K562 (cell line): ENCODE measurements around the gene DCAKD. TPM values are rescaled to one million over a fixed set of nuclear protein-coding genes. Genes with fewer than 3 reads are reported as not detected.

ENCODE experiments used
- ATAC-seq: fragments of 200-7000 bp; cut with Tn5 transposase; 3 replicates; pipeline ENCODE4 v1.9.1; 2020; ENCODE audit warnings: moderate library complexity
- BruUV-seq: library from RNA; stranded (reverse); fragments of 400-500 nt; replicated peaks from 2 replicates; lab custom pipeline; 2021; lab: Mats Ljungman, UMichigan
- CTCF ChIA-PET: fragments of 300-600 bp; formaldehyde crosslinking; extraction: SDS; loops from one replicate; lab custom pipeline; 2021; ENCODE audit warnings: low intra/inter-chr PET ratio; lab: Yijun Ruan, JAX
- POLR2A ChIA-PET: fragments of 300-600, 350-650 bp; sonication (Branson Sonifier 250); formaldehyde crosslinking; extraction: SDS; loops from one replicate; lab custom pipeline; 2021; ENCODE audit warnings: antibody characterized with exemption, inconsistent platforms; lab: Yijun Ruan, JAX
- DNase-seq, 4 experiments: peaks; one replicate each; pipeline versions ENCODE4 v3.0.0 to v3.0.0-alpha.2; 2011 to 2018; ENCODE audit warnings: low spot score in 3 of 4, mixed read lengths in 3 of 4; ENCODE audit errors: extremely low read depth in 1 of 4
- FAIRE-seq: peaks from 2 replicates; lab custom pipeline; 2011; peaks lifted over from hg19 to GRCh38; lab: Jason Lieb, UNC
- H2AFZ ChIP-seq: 2 replicates; pipeline ENCODE4 v1.6.0; 2011; ENCODE audit warnings: low read depth, low read length, control low read depth, inconsistent platforms
- H3K27ac ChIP-seq: fragments of 200-600 bp; 3 replicates; pipeline ENCODE4 v1.8.0; 2011; ENCODE audit warnings: low read depth, mild to moderate bottlenecking, control low read depth, inconsistent platforms, low read length, moderate library complexity, mixed read lengths; ENCODE audit errors: extremely low read depth
- H3K27me3 ChIP-seq, 2 experiments: fragments of 300-600 bp in 1 of 2; 2 replicates in 1 of 2; 3 replicates in 1 of 2; pipeline versions ENCODE4 v1.6.0 to v1.8.0; 2011; ENCODE audit warnings: inconsistent platforms in 2 of 2, low read length in 2 of 2, mild to moderate bottlenecking in 1 of 2, mixed read lengths in 1 of 2, moderate library complexity in 1 of 2; ENCODE audit not compliant: control insufficient read depth in 2 of 2, insufficient read depth in 2 of 2
- H3K36me3 ChIP-seq: fragments of 300-600 bp; 3 replicates; pipeline ENCODE4 v1.8.0; 2011; ENCODE audit warnings: mild to moderate bottlenecking, low read length, inconsistent platforms; ENCODE audit not compliant: control insufficient read depth, insufficient read depth
- H3K4me1 ChIP-seq, 2 experiments: fragments of 200-600 bp in 1 of 2; replicated peaks in 1 of 2; 2 replicates in 1 of 2; 3 replicates in 1 of 2; pipeline versions ENCODE4 v1.5.1 to v1.8.0; 2011; ENCODE audit warnings: inconsistent platforms in 2 of 2, low read length in 2 of 2, mild to moderate bottlenecking in 1 of 2, mixed read lengths in 1 of 2, moderate library complexity in 1 of 2; ENCODE audit not compliant: control insufficient read depth in 2 of 2, insufficient read depth in 2 of 2
- H3K4me2 ChIP-seq: 2 replicates; pipeline ENCODE4 v1.6.1; 2011; ENCODE audit warnings: low read length, control low read depth, inconsistent platforms, mixed read lengths; ENCODE audit not compliant: insufficient read depth
- H3K4me3 ChIP-seq: fragments of 200-600 bp; sonication (generic), shearing (Covaris generic); 2 replicates; pipeline ENCODE4 v1.5.1; 2016; ENCODE audit warnings: control low read depth, inconsistent platforms
- H3K79me2 ChIP-seq: fragments of 200-600 bp; 3 replicates; pipeline ENCODE4 v1.8.0; 2011; ENCODE audit warnings: low read length, inconsistent platforms; ENCODE audit not compliant: control insufficient read depth, insufficient read depth
- H3K9ac ChIP-seq, 2 experiments: 2 replicates each; pipeline versions ENCODE4 v1.6.0 to v1.6.1; 2011; ENCODE audit warnings: low read depth in 2 of 2, low read length in 2 of 2, control low read depth in 1 of 2, inconsistent platforms in 1 of 2, mild to moderate bottlenecking in 1 of 2, mixed read lengths in 1 of 2; ENCODE audit not compliant: insufficient read depth in 1 of 2
- H3K9me1 ChIP-seq: one replicate; pipeline ENCODE4 v1.6.0; 2011; ENCODE audit warnings: inconsistent platforms, mild to moderate bottlenecking, low read length, moderate library complexity; ENCODE audit not compliant: control insufficient read depth, insufficient read depth
- H3K9me3 ChIP-seq: replicated peaks from 2 replicates; pipeline ENCODE4 v1.5.1; 2011; ENCODE audit warnings: low read depth, low read length, inconsistent platforms; ENCODE audit not compliant: control insufficient read depth, insufficient read depth
- H4K20me1 ChIP-seq: replicated peaks from 2 replicates; pipeline ENCODE4 v1.6.1; 2011; ENCODE audit warnings: low read length, inconsistent platforms, mixed read lengths; ENCODE audit not compliant: control insufficient read depth, insufficient read depth
- CUX1 ChIP-seq: fragments of 200-800 bp; sonication (Bioruptor generic); IDR thresholded peaks from 2 replicates; pipeline ENCODE4 v1.6.1; 2016; ENCODE audit warnings: missing genetic modification characterization, missing compliant biosample characterization
- IRF9 ChIP-seq: fragments of 450-650 bp; IDR thresholded peaks from 2 replicates; pipeline ENCODE4 v1.6.1; 2016; ENCODE audit warnings: missing biosample characterization, missing genetic modification characterization
- SIRT6 ChIP-seq: IDR thresholded peaks from one replicate; pipeline ENCODE4 v1.6.1; 2012; ENCODE audit warnings: low read depth, mild to moderate bottlenecking, control low read depth, inconsistent platforms, low read length, moderate library complexity
- ZNF717 ChIP-seq: fragments of 250-450 bp; sonication (Bioruptor Pico); IDR thresholded peaks from 2 replicates; pipeline ENCODE4 v1.5.0; 2021
- WGBS: fragments of 100-300 bp; shearing (Covaris generic); methylation state at CpG from one replicate; pipeline ENCODE4 v1.1.6; 2016; ENCODE audit warnings: low coverage, mixed read lengths; ENCODE audit not compliant: insufficient coverage; ENCODE audit errors: missing lambda C conversion rate; 5-methylcytosine and 5-hydroxymethylcytosine counted together
- in situ Hi-C: fragments of 300-500 bp; cut with MboI; formaldehyde crosslinking; loops from 4 replicates; pipeline ENCODE4 v1.15.0; 2018; ENCODE audit warnings: inconsistent platforms, mixed read lengths
- intact Hi-C: fragments of 100-400 bp; cut with micrococcal nuclease; formaldehyde crosslinking; loops from 2 replicates; pipeline ENCODE4 v1.14.2; 2022
- polyA plus RNA-seq, 8 experiments: library from polyadenylated mRNA; depleted of rRNA in 4 of 8; stranded (reverse) in 5 of 8; unstranded in 3 of 8; fragments of >200 nt; fragmentation: Nextera tagmentation in 2 of 8; fragmentation: Illumina TruSeq in 1 of 8; extraction: Ambion mirVana in 2 of 8; extraction: Trizol in 1 of 8; gene quantifications; 2 replicates each; pipeline versions ENCODE4 v1.2.1 to v1.2.3, GENCODE V29; 2011 to 2014; ENCODE audit warnings: inconsistent platforms in 1 of 8, missing spikeins in 1 of 8
- total RNA-seq, 7 experiments: library from RNA; depleted of rRNA in 6 of 7; stranded (reverse); fragments of >200 nt in 6 of 7; fragmentation: Illumina TruSeq in 2 of 7; extraction: Trizol in 2 of 7; gene quantifications; 2 replicates each; pipeline versions ENCODE4 v1.2.1 to v1.2.3, GENCODE V29; 2011 to 2021; ENCODE audit warnings: low replicate concordance in 1 of 7

DCAKD gene
- total and polyA plus RNA-seq, 9 of the 15 experiments (the other 6 are each of a cell fraction or from before 2014, with no cell fraction given) = 7.9 to 35.5 (median 21.4) TPM

- Histone ChIP-seq H3K9ac (no peak overlapping the region), H3K27ac (no peak overlapping the region)
- TF ChIP-seq CUX1 (CRISPR knock-in tag) = no peak
- no peak for TF ChIP-seq ZNF717
- TF ChIP-seq IRF9 (tag) = no peak
- TF ChIP-seq SIRT6 = no peak
- TF ChIP-seq, all 486 proteins: peak for 0
- in situ Hi-C loops (no loop called here), intact Hi-C loops (no loop called here)
- no peaks in the 10 kb centered on the region for H3K79me2 ChIP-seq
- WGBS = 17% methylated on average over 26 of the region's 34 CpGs
- ChIA-PET POLR2A (interaction anchor here (0.9 kb wide), 1 partner anchor 8 kb away, joined by 3 read pairs; no protein-coding TSS in a partner anchor), CTCF (no interaction called here)
- ATAC-seq = no peak
- no peak overlapping the region for H3K4me2 ChIP-seq
- no peak for FAIRE-seq
- no peak for DNase-seq
- H3K4me3 ChIP-seq = no peak overlapping the region
- BruUV-seq = no TSS peak
- no peaks in the 10 kb centered on the region; the same call in 1 of the 2 replicates for H4K20me1 ChIP-seq
- H3K27me3 ChIP-seq = peaks cover 37 to 59% of the 10 kb centered on the region in 2 experiments; a peak in 4 of 5 replicates
- no peaks in the 10 kb centered on the region for H3K9me1 ChIP-seq
- peaks cover 0 to 5% of the 10 kb centered on the region in 2 experiments; a peak in 2 of 5 replicates for H3K4me1 ChIP-seq
- no peak overlapping the region for H2AFZ ChIP-seq
- H3K9me3 ChIP-seq = no peaks in the 10 kb centered on the region
- H3K36me3 ChIP-seq = no peaks in the 10 kb centered on the region
These were observed 63.1 kb downstream of the DCAKD start for GRCh38 chr17:44988044-44988942.
